DMS53 treated with DMSO at 0.1 percent for 48 hours (cell line): ENCODE data around the gene STRA6.

Source experiments
- DNase-seq: peaks from one replicate; lab custom pipeline; 2025; ENCODE audit not compliant: unreplicated experiment; lab: John Stamatoyannopoulos, UW

Gene STRA6

DNA sequence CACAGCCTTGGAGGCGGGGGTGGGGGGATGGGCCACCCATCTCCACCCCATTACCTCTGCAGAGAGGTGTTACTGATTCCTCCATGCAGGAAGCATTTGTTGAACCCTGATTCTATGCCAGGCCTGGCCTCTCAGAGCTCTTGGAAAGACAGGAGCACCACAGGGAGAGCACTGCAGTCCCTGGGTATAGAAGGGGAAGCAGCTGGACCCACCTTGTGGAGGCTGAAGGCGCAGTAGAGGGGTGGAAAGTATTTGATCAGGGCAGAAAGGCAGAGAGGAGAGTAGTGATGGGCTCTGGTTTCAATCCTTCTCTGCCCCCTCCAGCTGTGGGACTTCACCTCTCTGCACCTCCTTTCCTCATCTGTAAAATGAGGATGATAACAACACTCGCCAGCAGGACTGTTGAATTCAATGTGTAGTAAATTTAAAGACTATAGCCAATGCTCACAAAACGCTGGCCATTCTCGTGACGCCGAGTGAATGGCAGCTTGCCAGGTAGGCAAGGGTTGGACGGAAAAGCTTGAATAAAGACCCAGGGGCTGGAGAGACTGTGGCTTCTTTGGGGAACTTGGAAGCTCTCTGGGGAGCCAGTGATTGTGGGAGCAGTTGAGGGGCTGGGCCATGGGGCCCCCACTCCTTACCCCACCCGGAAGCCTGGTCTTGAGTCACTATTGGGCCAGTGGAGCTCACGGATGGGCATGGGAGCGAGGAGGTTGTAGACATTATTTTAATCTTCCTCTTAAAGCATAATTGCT lies 25.6 kb upstream of the STRA6 start:
- DNase-seq = no peak

DNA sequence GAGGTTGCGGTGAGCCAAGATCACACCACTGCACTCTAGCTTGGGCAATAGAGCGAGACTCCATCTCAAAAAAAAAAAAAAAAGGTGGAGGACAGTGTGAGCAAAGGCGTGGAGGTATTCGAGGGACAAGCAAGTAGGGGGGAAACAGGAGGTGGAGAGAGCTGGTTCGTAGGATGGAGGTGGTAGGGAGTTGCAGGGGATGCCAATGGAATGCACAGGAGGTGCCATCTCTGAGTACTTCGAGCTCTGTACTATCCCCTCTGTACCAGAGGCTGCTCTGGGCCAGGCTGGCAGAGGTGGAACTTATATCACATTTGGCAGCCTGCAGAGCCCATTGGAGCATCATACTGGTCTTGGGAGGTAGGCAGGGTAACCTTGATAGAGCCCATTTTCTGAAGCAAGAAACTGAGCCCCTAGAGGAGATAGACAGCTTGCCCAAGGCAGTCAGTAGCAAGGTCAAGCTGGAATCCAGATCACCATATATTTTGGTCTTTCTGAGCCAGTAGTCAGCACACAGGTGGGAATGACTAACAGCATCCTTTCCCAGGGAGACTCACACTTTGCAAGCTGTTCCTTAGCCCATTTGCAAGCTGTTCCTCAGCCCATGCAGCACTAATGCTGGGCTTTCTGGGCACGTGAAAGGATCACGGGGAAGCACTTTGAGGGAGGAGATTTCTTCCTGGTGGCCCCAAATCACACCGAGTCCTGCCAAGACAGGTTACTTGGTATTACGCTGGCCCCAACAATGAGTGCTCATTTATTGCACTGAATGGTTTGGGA lies 24.4 kb upstream of the STRA6 start:
- DNase-seq = no peak

DNA sequence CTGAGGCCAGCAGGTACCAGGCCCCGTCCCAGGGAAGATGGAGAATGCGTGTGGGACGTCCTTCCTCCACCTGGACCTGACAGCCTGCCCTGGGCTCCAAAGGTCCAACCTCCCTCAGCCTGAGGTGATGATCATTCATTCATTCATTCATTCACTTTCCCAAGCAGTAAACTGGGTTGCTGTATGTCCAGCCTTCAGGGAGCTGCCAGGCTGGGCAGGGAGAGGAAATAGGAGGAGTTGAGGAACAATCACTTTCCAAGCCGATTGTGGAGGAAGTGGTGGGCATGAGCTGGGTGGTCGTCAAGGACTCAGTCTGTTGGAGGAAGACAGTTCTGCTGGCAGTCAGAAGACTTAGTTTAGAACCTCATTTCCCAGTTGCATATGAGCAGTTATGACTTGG lies 23.3 kb upstream of the STRA6 start:
- DNase-seq = no peak

DNA sequence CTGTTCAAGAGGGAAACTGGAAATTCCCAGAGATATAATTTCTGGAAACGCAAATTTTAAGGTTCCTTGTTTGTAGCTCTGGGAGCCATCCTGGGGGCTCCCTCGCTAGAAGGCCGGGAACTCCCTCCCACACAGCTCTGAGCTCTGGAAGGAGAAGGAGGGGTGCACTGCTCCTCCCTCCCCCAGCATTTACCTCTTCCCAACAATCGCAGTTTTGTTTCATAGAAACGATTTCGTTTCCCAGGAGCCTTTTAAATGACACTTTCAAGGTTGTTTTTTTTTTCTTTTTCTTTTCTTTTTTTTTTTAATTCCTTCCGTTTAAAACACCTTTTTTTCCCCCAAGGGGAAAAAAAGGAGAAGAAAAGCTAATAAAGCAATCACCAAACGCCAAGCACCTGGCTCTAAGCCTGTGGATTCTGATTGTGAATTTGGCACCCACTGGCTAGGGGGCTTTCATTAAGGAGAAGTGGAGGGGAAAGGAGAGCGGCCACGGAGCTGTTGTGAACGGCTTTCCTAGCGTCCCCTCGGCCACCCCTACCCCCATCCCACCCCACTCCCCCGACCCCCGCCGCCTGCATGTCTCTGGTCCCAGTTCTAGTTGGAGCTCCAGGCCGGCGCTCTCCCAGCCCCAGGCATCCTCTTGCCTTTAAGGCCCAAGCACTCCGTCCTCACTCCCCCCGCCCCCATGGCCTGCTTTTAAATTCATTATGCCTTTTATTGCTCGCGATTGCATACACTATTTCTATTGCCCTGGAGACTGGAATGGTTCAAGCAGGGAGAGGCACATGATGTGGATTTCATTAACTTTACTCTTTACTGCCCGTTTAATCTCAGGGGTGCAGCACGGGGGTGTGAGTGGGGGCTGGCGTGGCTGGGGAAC lies 19.9 kb upstream of the STRA6 start:
- no peak for DNase-seq

DNA sequence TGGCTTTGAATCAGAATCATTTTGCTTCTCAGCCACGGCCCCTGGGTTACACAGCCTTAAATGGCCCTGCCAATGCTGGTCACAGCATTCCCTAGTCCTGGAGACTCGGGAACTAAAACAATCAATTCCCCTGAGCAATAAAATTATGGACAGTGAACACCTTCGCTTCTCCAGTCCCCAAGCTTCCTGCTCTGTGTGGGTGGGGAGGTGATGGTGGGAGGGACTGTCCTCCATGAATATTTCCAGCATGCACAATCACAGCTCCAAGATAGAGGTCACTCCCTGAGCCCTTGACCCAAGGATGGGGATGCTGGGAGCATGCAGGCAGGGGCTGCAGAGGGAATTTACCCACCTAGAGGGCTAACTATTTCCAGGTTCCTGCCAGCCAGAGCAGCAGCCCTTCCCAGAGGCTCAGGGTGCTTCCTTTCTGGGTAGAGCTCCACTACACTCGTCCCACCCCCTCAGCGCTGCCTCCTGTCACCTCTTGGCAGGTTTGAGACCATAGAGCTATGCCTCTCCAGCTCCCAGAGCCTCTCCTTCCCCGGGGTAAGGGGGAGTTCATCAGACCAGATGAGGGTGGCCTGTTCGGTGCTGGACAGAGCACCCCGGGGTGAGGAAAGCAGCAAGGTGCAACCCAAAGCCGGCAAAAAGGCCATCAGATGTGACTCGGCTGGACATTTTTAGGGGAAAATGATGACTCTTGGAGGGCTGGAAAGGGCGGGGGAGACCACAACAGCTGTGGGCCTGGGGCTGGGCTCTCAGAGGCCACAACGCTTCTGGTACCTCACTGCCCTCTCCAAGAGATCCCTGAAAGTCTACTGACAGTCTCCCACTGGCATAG lies 19.0 kb upstream of the STRA6 start:
- no peak for DNase-seq

DNA sequence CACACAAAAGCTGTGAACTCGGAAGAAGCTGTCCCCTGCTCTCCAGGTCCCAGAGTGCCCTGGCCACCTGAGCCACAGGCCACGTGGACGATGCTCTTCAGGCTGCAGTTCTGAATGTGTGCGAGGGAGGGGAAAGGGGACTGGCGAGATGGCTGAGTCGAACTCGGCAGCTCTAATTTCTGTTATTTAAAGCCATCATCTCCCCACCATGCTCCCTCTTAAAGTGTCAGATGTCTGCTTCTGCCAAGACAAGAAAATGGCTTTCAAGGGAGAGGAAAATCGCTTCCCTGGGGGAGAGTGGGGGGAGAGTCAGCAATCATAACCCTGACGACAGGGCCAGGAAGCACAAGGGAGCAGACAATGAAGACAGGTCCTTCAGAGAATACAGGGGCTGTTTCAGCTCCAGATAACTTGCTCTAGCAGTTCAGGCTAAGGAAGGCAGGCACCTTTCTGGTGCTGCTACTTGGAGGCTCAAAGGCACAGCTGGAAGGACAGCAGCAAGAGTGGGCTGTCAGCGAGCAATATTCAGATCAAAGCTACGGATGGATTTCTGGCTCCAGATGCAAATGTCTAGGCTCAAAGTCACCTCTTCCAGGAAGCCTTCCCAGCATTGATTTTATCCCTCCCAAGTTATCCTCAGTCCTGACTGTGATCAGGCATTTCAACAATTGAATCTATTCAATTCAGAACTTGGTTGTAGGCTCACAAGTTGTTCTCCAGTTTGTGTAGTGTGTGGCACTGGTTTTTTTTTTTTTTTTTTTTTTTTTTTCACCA lies 18.1 kb upstream of the STRA6 start:
- no peak for DNase-seq

DNA sequence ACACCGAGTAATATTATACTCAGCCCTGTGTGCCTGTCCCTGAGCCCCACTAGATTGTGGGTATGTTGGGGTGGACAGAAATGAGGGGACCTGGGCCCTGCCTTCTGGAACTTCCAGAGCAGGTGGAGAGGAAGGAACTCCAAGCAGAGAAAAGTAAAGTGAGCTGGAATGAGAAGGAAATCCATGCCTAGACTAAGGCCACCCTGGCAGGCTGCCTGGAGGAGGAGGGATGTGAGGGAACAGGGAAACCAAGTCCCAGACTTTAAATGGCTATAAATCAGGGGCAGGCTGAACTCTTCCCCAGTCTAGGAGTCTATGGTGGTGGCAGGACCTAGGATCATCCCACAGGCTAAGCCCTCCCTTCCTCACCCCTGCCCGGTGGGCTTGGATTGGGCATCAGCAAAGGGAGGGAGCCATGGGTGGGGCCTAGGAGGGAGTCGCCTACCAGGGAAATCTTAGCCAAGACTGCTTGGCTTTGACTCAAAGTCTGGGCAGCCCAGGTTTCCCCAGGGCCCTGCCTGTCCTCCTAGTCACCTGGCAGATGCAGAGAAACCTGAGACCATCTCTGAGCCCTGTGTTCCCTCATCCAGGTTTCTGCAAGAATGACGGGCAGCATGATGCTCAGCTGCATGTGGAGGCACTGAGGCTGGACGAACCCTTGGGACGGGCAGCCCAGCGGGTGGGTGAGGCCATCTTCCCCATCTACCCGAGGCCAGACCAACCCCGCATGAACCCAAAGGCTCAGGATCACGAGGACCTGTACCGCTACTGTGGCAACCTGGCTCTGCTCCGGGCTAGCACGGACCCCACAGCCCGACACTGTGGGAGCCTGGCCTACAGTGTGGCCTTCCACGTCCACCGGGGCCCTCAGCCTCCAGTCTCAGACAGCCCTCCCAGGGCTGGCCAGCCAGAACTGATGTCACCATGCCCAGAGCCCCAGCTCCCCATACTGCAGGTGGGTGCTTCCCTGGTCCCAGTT lies 15.6 kb upstream of the STRA6 start:
- no peak for DNase-seq

DNA sequence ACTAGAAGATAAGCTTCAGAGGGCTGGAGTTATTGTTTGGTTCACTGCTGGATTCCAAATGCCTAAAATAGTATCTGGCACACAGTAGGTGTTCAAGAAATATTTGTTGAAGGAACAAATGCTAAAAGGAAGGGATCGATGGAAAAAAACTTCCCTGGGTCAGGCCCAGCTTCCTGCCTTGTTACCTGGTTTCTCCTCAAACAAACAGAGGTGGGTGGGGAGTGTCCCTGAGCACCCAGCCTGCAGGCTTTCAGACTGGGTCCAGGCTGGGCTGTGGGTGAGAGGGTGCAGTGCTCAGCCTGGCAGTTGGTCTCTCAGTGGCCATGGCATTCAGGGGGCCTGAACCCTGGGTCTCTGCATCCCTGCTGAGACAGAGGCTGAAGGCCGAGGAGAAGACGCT lies 14.4 kb upstream of the STRA6 start:
- DNase-seq = no peak

DNA sequence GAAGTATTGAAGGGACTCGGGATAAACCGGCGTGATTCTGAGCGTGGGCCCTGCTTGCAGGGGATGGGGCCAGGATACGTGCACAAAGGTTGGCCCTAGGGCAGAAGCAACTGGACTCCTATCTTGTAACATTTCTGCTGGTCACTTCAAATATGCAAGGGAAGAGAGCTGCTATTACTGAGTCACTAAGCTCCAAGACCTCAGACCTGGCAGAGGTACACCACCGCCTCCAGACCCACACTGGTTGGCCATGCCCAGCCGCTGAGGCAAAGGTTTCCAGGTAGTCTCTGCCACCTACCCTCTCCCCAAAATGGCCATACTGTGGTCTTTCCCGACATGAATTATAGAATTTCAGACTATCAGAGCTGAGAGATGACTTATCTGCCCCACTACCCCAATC lies 13.4 kb upstream of the STRA6 start:
- DNase-seq = no peak

DNA sequence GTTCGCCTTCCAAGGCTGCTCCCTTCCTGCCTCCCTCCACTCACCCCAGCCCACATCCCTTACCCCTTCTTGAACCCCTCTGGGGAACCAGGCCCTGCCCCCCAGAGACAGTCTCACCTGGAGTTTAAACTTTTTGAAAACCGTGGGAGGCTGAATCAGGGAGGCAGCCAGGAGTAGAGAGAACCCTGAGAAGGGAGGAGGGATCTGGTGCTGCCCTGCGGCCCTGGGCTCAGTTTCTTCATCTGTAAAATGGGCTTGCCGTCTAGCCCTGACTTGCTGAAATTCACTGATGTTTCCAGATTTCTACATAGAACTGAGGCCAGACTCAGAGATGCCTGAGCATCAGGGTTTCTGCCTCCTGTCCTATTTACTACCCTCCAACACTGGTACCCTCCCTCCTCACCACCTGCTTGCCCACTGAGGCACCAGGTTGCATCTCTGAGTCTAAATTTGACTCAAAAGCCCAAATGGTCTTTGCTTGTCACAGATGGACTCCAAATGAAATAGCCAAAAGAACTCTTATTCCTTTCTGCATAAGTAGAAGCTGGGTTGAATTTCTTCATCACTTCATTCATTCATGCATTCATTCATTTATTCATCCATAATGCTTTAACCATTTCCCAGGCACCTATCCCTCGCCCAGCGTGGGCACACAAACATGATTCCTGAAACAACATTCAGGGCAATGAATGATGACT lies 11.9 kb upstream of the STRA6 start:
- no peak for DNase-seq

DNA sequence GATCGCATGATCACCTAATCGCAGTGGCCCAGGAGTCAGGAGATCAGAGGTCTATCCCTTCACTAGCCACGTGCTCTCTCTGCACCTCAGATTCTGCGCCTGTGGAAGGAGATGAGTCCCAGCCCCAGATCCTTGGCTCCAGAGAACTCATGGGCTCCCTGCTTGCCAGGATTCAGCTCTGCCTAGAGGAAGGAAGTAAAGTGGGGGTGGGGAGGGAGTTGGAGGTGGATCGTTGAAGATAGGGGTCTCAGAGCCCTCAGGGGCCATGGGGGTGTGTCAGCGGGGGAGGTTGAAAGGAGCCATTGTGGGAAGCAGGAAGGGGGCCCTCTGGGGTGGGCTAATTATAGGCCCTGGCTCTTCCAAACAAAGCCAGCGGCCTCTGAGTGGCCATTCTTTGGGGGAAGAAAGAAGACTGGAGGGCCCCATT lies 11.3 kb upstream of the STRA6 start:
- DNase-seq = no peak

DNA sequence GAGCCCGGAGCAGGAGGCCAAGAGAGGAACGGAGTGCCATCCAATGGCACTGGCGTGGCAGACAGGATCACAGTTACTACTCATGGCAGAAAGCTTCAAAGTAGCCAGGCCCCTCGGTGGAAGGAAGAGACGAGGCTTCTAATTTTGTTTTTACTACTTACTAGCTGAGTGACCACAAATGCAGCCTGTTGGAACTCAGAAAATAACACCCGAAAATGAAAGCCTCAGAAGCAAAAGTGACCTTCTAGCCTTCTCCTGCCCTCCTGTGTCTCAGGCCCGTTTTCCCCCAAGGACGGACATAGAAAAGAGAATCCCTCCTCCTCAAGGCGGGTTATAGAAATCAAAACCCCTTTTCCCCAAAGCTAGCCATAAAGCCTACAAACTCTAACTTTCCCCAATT lies 9.9 kb upstream of the STRA6 start:
- DNase-seq = no peak

DNA sequence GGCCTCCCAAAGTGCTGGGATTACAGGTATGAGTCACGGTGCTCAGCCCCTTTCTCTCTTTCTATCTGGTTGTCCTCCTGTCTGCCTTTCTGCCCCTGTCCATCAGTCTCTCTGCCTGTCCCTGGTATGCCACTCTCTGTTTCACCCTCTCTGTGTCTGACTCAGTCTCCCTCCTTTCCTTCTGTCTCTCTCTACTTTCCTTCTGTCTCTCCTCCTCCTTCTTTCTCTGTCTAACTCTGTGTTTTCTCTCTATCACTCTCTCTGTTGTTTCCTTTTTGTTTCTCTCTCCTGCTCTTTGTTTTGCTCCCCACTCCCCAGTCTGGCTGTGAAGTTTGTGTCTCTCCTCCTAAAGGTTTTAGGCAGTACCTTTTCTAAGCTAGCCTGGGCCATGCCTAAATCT lies 9.1 kb upstream of the STRA6 start:
- no peak for DNase-seq

DNA sequence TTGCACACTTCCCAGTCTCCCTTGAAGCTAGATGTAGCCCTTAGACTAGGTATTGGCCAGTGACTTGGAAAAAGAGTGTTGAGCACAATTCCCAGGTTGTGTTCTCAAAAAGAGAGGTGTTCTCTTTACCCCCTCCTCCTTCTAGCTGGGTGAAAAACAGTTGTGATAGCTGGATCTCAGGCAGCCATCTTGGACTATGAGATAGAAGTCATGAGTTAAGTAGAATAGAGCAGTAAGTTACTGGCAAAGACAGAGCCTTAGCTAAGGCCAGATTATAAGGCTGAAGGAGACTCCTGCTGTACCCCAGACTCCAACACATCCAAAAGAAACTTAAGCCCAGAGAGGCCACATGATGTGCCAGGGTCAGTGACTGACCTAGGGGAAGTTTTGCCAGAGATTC lies 8.1 kb upstream of the STRA6 start:
- no peak for DNase-seq

DNA sequence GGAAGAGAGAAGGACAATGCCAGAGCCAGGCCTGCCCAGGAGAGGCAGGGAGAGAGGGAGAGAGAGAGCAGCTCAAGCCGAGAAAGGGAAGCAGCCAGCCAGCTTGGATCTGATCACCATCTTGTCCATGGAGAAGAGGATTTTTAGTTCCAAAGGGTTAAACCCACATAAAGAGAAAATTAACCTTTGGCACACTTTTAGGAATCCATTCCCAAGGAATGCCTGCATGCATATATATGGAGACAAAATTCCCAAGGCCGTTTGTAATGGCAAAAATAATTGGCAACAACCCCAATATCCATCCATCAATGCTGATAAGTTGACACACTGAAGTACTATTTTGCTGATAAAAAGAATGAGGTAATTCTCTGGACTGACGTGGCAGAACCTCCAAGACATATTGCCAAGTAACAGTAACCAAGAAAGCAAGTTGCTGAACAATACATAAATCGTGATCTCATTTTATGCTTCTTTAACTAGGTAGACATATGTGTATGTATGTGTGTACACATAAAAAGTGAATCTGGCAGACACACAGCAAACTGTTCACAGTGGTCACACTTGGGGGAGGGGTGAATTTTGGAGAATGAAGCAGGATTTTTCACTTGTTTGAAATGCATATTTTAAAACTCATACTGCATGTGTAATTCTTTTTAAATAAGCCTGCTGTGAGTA lies 7.5 kb upstream of the STRA6 start:
- DNase-seq = no peak

DNA sequence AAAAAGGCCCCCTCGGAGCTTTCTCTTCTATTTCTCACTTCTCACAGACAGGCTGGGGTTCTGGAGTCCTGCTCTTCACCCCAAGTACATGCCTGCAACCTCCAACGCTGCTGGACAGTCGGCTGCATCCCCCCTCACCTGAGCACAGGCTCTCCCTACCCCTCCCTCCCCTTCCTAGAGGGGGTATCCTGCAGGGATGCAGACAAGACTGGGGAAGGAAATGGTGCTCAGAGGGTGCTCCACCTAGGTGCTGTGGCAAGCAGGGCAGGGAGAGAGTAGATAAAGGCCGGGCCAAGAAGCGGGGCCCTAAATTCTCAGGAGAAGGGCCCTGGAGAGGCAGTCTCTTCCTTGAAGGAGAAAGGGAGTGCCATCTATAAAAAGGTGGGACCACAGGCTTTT lies 7.0 kb upstream of the STRA6 start:
- DNase-seq = no peak

DNA sequence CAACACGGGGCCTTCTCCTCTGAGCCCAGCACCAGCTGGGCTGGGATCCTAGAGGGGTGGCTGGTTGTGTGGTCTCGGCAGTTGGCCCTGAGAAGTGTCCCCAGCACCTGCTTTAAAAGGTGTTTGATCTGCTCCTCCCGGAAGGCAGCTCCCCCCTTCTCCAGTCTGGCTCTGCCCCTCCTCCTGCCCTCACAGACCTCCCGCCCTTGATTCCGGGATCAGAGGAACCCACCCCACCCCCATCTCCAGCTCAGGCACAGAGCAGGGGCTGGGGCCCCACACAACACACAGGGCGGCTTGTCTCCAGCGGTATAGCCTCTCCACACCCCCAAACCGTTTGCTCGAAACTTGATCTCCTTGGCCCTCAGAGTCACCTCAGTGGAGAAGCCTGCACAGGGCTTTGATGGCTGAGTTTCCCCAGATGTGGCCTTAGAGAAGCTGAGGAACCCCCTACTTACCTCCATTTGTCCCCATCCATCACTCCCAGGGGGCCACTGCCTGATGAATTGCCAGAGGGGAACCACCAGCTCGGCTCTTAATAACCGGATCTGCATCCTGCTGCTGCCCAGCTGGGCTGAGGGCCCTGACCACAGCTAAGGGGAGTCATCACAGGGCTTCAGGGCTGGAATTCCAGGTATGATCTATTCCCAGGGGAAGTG lies 6.4 kb upstream of the STRA6 start:
- DNase-seq = no peak
